Right atrium auricular region (tissue), 2 donors: Measurements from ENCODE around the gene TFF2. TPM values are rescaled to one million over a fixed set of nuclear protein-coding genes. Genes with fewer than 3 reads are reported as not detected.

Experiments
- DNase-seq: peaks from one replicate; pipeline ENCODE4 v3.0.0-alpha.2; 2019; ENCODE audit warnings: low spot score
- H3K27ac ChIP-seq, 2 donors: fragments of 200-600 bp; sonication (generic); 1 replicate in 1 of 2; 2 replicates in 1 of 2; pipeline ENCODE4 v1.5.1; 2016 to 2019
- H3K27me3 ChIP-seq, 2 donors: fragments of 200-600 bp; sonication (generic); one replicate each; pipeline versions ENCODE4 v1.5.1 to v1.6.0; 2017 to 2019
- H3K36me3 ChIP-seq: fragments of 200-600 bp; sonication (generic); one replicate; pipeline ENCODE4 v1.5.1; 2016
- H3K4me1 ChIP-seq, 2 donors: fragments of 200-600 bp; sonication (generic); one replicate each; pipeline versions ENCODE4 v1.5.1 to v1.6.0; 2017 to 2019
- H3K4me3 ChIP-seq, 2 donors: fragments of 200-600 bp; sonication (generic); 1 replicate in 1 of 2; 2 replicates in 1 of 2; pipeline ENCODE4 v1.5.1; 2017 to 2019; ENCODE audit warnings: mild to moderate bottlenecking in 1 of 2, moderate library complexity in 1 of 2
- H3K9me3 ChIP-seq, 2 donors: fragments of 200-600 bp; sonication (generic); one replicate each; pipeline ENCODE4 v1.5.1; 2019
- total RNA-seq, 2 donors: library from RNA; depleted of rRNA; stranded (reverse); fragments of >200 nt; gene quantifications; one replicate each; pipeline ENCODE4 v1.1.0, GENCODE V29; 2016
- TF ChIP-seq, protein P1 (sequence below), 2 donors: fragments of 200-600 bp; sonication (generic); IDR thresholded peaks; one replicate each; pipeline ENCODE4 v1.5.1; 2019; ENCODE audit warnings: antibody characterized with exemption in 2 of 2

The TFF2 gene
- total RNA-seq, 2 donors from 2014 or later, result not detected

DNA sequence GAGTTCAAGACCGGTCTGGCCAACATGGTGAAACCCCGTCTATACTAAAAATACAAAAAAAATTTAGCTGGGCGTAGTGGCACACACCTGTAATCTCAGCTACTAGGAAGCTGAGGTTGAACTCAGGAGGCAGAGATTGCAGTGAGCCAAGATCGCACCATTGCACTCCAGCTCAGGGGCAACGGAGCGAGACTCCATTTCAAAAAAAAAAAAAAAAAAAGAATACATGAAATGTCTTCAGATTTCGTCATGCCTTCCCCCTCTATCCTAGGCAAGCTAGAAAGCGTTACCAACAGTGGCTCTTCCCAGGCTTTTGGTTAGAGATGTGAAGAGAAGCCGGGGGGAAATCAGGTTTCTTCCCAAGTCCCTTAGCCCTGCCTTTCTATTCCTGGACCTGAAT, 11.9 kb upstream of the TFF2 start:
- Histone ChIP-seq H3K27ac (no peak overlapping the region), H3K36me3 (no peaks in the 10 kb centered on the region), H3K4me3 (no peak overlapping the region), H3K27me3 (no peaks in the 10 kb centered on the region), H3K4me1 (no peaks in the 10 kb centered on the region), H3K9me3 (peaks cover 0 to 6% of the 10 kb centered on the region in 2 donors)
- DNase-seq, result no peak
- TF ChIP-seq, protein P1, sequence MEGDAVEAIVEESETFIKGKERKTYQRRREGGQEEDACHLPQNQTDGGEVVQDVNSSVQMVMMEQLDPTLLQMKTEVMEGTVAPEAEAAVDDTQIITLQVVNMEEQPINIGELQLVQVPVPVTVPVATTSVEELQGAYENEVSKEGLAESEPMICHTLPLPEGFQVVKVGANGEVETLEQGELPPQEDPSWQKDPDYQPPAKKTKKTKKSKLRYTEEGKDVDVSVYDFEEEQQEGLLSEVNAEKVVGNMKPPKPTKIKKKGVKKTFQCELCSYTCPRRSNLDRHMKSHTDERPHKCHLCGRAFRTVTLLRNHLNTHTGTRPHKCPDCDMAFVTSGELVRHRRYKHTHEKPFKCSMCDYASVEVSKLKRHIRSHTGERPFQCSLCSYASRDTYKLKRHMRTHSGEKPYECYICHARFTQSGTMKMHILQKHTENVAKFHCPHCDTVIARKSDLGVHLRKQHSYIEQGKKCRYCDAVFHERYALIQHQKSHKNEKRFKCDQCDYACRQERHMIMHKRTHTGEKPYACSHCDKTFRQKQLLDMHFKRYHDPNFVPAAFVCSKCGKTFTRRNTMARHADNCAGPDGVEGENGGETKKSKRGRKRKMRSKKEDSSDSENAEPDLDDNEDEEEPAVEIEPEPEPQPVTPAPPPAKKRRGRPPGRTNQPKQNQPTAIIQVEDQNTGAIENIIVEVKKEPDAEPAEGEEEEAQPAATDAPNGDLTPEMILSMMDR (IDR thresholded peaks at IDR 0.05), result no peak

DNA sequence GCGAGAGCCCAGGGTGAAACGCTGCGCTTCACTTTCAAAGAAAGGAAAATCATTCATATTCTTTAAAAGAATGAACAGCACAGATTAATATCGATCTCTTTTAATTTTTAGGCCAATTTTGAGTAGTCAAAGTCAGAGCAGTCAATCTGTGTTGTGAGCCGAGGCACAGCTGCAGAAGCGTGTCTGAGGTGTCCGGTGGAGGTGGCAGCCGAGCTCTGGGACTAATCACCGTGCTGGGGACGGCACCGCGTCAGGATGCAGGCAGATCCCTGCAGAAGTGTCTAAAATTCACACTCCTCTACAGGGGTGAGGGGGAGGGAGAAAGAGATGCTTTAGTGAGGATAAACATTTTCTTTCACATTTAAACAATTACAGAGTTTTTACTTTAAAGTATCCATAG, 11.4 kb upstream of the TFF2 start:
- TF ChIP-seq, protein P1 (IDR thresholded peaks at IDR 0.05), result no peak
- DNase-seq, result no peak
- no peak overlapping the region for H3K4me3 ChIP-seq
- H3K27ac ChIP-seq, result no peak overlapping the region
- H3K4me1 ChIP-seq, result no peaks in the 10 kb centered on the region
- H3K9me3 ChIP-seq, result peaks cover 0 to 10% of the 10 kb centered on the region in 2 donors
- H3K27me3 ChIP-seq, result no peaks in the 10 kb centered on the region
- no peaks in the 10 kb centered on the region for H3K36me3 ChIP-seq

DNA sequence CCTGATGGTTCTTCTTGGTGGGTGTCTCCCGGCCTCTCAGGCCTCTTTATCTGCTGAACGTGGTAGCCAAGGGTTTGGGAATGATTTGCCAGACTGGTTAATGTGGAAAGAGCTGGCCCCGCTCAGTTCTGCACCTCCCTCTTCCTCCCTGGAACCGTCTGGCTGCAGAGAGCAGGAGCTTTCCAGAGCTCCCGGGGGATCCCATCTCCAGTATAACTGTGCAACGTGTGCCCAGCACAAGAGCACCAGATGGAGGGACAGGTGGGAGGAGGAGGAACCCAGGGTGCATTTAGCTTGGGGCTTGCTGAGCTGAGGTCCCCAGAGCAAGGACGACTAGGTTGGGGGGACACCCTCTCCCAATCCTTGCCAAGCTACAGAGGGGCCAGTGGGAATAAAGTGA, 10.5 kb upstream of the TFF2 start:
- no peaks in the 10 kb centered on the region for H3K4me1 ChIP-seq
- H3K4me3 ChIP-seq, result no peak overlapping the region
- no peak overlapping the region for H3K27ac ChIP-seq
- H3K9me3 ChIP-seq, result peaks cover 0 to 11% of the 10 kb centered on the region in 2 donors
- no peaks in the 10 kb centered on the region for H3K36me3 ChIP-seq
- no peak for DNase-seq
- no peaks in the 10 kb centered on the region for H3K27me3 ChIP-seq
- TF ChIP-seq, protein P1 (IDR thresholded peaks at IDR 0.05), result no peak

DNA sequence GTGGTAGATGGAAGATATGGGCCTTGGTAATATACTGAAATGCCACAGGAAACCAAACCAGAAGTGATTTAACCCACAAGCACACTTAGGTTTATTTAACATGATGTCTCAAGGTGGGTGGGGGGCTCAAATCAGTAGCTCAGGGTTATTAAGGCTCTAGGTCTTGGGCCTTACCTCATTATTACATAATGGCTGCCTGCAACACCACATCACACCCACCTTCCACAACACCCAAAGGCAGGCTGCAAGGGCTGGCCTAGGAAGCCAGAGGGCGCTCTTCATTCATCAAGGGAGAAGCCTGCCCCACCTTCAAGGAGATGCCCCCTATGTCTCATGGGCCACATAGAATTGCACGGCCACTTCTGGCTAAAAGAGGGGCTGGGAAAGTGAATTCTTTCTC, 9.5 kb upstream of the TFF2 start:
- no peaks in the 10 kb centered on the region for H3K36me3 ChIP-seq
- no peak overlapping the region for H3K4me3 ChIP-seq
- H3K4me1 ChIP-seq, result no peaks in the 10 kb centered on the region
- H3K27ac ChIP-seq, result no peak overlapping the region
- TF ChIP-seq, protein P1 (IDR thresholded peaks at IDR 0.05), result no peak
- H3K27me3 ChIP-seq, result no peaks in the 10 kb centered on the region
- no peak for DNase-seq
- peaks cover 0 to 20% of the 10 kb centered on the region in 2 donors for H3K9me3 ChIP-seq

DNA sequence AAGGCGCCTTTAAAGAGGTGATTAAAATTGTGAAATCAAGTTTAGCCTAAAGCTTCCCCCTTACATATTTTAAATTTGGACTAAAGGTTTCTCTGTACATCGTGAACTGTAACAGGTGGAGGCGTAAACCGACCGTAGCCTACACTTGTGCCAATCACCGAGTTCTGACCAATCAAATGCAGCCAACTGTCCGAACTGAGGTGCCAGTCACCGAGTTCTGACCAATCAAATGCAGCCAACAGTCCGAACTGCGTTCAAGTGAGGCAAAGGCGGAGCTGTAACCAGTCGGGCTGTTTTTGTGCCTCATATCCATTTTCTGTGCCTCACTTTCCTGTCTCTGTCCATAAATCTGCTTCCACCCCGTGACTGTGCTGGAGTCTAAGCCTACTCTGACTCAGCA, 8.1 kb upstream of the TFF2 start:
- no peaks in the 10 kb centered on the region for H3K4me1 ChIP-seq
- no peak overlapping the region for H3K4me3 ChIP-seq
- H3K9me3 ChIP-seq, result peaks cover 0 to 32% of the 10 kb centered on the region in 2 donors
- no peak overlapping the region for H3K27ac ChIP-seq
- H3K27me3 ChIP-seq, result no peaks in the 10 kb centered on the region
- TF ChIP-seq, protein P1 (IDR thresholded peaks at IDR 0.05), result no peak
- no peak for DNase-seq
- no peaks in the 10 kb centered on the region for H3K36me3 ChIP-seq

DNA sequence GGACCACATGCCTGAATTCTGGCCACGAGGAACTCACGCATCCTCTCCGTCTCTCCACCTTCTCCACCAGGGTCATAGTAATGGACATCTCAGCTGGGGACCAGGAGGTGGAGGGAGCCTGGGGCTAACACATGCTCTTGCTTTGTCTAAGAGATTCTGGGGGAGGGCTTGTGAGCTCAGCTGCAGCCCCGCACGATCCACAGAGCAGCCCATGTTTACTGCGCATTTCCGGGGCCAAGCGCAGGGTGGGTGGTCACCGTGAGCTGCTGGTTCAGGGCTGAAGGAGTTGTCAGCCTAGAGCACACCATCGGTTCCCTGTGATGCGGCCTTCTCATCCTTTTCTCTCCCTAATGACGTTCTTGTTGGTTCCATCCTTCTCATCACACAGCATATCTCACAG, 7.5 kb upstream of the TFF2 start:
- no peak overlapping the region for H3K27ac ChIP-seq
- peaks cover 0 to 34% of the 10 kb centered on the region in 2 donors for H3K9me3 ChIP-seq
- no peaks in the 10 kb centered on the region for H3K36me3 ChIP-seq
- no peak overlapping the region for H3K4me3 ChIP-seq
- TF ChIP-seq, protein P1 (IDR thresholded peaks at IDR 0.05), result no peak
- DNase-seq, result no peak
- no peaks in the 10 kb centered on the region for H3K4me1 ChIP-seq
- H3K27me3 ChIP-seq, result no peaks in the 10 kb centered on the region
